Smooth muscle cell of bladder (primary cell): ENCODE measurements around the gene SMYD3. TPM values are rescaled to one million over a fixed set of nuclear protein-coding genes. Genes with fewer than 3 reads are reported as not detected.

Source experiments
- total RNA-seq: library from RNA; depleted of rRNA; stranded (reverse); fragments of >200 nt; gene quantifications from 2 replicates; pipeline ENCODE4 v1.2.3, GENCODE V29; 2014

SMYD3 gene
- 30.4 and 46.4 TPM in 2 replicates for total RNA-seq

DNA sequence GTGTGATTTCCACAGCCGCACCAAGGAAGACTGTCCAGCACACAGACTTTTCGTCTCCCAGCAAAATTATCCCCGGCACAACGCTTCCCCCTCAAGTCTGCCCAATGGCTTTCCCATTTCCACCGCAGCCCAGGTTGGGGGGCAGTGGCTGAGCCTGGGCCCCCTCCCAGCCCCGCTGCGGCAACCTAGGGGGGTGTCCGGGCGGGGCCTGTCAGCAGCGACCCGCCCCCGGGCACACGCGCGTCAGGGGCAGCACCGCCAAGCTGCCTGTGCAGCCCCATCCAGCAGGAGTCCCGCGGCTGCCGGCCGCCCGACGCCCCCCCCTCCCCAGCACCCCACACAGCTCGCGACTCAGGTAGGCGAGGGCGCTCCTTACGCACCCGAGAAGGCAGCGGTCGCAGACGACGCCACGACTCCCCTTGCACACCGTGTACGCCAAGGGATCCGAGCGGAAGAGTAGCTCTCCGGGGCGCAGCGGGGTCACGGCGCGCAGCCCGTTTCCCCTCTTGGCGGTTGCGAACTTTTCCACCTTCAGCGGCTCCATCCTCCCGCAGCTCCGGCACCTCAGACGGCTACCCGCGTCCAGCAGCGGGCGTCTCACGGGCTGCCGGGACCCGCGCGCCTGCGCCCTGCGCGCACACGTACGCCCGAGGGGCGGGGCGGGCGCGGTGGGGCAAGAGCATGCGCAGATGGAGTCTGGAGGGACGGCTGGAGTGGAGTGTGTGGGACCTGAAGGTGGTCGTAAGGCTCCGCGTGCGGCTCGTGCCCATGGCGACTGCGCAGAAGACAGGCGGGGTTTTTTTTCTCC lies at the start of gene SMYD3:
TSS of gene SMYD3 (minus strand) at position 606 of the 808 bp plus-strand sequence.

Other genes with a start within 250 kb of the SMYD3 start
- 12.1 and 14.3 TPM in 2 replicates for gene TFB2M, start 59.0 kb upstream of the SMYD3 start, total RNA-seq
- gene CNST, start 59.2 kb upstream of the SMYD3 start, total RNA-seq = 16.2 and 17.6 TPM in 2 replicates
- gene SCCPDH, start 217.1 kb upstream of the SMYD3 start, total RNA-seq = 43.0 and 47.5 TPM in 2 replicates